ENCODE data around the gene KAT2A.

GRCh38 chr17:42103221-42103954 lies 17.8 kb downstream of the KAT2A start:
- no peak for TF ChIP-seq CTCF (IDR thresholded peaks at IDR 0.05 in 2 of 3, conservative IDR thresholded peaks at IDR 0.05 in 1 of 3; ENCODE audit: borderline replicate concordance in 1 of 3, insufficient read depth in 1 of 3, low read depth in 2 of 3, low read length in 2 of 3)
- TF ChIP-seq, protein P1, sequence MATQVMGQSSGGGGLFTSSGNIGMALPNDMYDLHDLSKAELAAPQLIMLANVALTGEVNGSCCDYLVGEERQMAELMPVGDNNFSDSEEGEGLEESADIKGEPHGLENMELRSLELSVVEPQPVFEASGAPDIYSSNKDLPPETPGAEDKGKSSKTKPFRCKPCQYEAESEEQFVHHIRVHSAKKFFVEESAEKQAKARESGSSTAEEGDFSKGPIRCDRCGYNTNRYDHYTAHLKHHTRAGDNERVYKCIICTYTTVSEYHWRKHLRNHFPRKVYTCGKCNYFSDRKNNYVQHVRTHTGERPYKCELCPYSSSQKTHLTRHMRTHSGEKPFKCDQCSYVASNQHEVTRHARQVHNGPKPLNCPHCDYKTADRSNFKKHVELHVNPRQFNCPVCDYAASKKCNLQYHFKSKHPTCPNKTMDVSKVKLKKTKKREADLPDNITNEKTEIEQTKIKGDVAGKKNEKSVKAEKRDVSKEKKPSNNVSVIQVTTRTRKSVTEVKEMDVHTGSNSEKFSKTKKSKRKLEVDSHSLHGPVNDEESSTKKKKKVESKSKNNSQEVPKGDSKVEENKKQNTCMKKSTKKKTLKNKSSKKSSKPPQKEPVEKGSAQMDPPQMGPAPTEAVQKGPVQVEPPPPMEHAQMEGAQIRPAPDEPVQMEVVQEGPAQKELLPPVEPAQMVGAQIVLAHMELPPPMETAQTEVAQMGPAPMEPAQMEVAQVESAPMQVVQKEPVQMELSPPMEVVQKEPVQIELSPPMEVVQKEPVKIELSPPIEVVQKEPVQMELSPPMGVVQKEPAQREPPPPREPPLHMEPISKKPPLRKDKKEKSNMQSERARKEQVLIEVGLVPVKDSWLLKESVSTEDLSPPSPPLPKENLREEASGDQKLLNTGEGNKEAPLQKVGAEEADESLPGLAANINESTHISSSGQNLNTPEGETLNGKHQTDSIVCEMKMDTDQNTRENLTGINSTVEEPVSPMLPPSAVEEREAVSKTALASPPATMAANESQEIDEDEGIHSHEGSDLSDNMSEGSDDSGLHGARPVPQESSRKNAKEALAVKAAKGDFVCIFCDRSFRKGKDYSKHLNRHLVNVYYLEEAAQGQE (IDR thresholded peaks at IDR 0.05; ENCODE audit: low read depth) = no peak
- no peak for TF ChIP-seq CEBPB (IDR thresholded peaks at IDR 0.05; ENCODE audit: low read depth)
- no peak for TF ChIP-seq POLR2AphosphoS5 (IDR thresholded peaks at IDR 0.05; ENCODE audit: low read depth, low read length)
